HTR-8/SVneo (cell line): ENCODE results near the gene NAA80.
"Not testable (repeated sequence)": the region's sequence is repeated elsewhere in the genome, so short reads cannot be mapped to it uniquely, and the experiment has no call there.

Experiments used
- DNase-seq: peaks from one replicate; pipeline ENCODE4 v3.0.0; 2011; ENCODE audit warnings: low spot score, mixed read lengths; ENCODE audit not compliant: insufficient read length
- FAIRE-seq: peaks from 2 replicates; lab custom pipeline; 2011; peaks lifted over from hg19 to GRCh38; lab: Jason Lieb, UNC

NAA80 gene

DNA sequence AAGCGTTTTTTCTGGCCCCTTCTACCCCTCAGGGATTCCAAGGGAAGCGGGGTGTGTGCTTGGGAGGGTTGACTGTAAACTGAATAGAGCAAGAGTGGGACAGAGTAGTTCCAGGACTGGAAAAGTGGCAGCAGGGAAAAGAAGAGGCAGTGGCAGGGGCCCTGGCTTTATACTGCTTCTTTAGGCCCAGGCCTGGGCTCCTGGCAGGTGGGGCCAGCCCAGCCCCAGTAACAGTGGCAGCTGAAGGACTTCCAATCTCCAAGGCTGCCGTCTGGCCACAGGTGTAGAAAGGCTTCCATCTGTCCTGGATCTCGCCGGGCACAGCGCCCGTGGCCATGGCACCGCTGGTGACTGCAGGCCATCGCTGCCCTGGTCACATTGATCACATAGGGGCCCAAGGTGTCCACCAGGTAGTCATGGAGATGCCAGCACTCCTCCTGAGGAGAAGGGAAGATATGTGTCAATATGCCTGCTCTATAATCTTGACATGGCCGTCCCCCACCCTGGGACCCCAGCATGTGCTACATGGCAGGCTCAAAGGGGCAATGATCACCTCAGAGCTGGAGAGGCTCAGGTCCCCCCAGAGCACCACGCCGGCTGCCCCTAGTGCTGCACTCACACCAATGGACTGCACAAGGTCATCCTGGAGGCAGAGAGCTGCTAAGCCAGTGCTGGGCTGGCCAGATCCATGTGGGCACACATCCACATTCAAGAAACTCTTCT is 6.0 kb downstream of the NAA80 start:
- FAIRE-seq (peak; percentile 60), DNase-seq (no peak)

DNA sequence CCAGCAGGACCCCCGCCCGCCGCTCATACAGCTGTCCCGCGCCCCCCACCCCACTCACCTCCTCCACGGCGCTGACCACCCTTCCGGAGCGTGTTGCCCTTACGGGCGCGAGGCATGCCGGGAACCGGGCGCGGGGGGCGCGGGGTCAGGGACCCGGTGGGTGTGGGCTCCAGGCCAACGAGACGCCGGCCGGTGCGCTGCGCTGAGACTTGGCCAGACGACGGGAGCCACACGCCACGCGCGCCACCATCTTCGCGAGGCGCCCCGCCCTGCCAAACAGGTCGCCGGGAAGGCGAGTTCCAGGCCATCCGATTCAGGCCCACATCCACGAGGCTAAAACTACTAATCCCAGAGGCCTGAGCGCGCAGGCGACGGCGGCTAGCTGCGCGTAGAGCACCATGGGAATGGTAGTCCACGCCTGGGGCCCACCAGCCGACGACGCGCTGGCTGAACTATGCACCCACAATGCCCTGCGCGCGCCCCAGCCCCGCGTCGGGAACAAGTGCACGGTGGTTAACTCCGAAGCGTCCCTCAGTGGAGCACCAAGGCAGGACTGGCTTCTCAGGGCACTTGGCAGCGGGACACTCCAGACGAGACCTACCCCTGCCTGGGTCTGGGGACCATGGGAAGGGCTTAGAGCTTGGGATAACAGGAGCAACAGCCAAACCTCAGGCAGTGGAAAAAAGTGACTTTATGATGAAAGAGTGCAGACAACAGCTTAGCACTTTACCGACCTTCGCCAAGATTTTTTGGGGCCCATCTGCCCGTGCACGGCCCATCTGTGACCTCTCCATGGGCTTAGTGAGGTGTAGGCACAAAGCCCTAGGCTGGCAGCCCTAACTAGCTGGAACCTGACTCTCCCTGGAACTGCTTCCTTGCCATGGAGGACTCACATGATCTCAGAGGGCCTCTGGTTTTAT is 6.8 kb downstream of the NAA80 start, which contains the start of gene IFRD2:
Gene IFRD2 (minus strand): TSS at position 271 of the 920 bp plus-strand sequence. CDS start 155 bp downstream, at position 116.
- peak; percentile 96 for DNase-seq
- FAIRE-seq = peak; percentile 100

DNA sequence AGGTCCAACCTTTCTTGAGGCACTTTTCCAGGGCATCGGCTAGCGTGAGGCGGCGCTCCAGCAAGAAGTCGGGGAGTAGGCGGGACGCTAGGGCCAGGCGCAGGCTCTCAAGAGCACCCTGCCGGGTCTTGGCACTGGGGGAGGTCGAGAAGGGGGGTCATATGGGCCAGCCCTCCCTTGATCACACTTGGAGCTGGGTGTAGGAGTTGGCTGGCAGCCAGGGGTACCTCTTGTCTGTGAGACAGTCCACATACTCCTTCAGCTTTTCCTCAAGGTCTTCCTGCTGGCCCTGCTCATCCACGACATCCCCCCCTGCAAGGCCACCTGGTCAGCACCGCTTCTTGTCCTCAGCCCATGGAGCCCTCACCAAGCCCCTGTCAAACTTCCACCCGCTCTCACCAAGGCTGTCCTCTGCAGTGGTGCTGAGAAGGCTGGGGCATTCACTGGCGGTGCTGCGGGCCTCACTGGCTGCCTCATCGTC is 9.0 kb downstream of the NAA80 start:
- FAIRE-seq (no peak), DNase-seq (no peak)

DNA sequence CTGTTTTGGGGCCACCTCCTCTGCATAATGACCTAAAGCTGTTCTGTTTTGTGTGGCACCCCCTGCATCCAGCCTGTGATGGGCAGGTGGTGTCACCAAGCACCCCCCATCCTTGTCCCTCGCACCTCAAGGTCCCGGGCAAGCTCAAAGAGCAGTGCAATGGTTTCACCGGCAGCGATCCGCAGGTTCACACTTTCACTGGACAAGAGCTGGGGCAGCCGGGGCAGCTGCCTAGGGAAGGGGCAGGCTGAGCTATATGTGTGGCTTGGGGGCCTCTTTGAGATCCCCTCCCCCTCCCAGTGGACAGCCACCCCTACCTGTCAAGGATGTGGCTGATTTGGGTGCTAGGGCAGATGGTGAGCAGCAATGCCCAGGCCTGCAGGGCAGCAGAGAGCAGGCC is 10.1 kb downstream of the NAA80 start:
- FAIRE-seq = no peak
- no peak for DNase-seq

DNA sequence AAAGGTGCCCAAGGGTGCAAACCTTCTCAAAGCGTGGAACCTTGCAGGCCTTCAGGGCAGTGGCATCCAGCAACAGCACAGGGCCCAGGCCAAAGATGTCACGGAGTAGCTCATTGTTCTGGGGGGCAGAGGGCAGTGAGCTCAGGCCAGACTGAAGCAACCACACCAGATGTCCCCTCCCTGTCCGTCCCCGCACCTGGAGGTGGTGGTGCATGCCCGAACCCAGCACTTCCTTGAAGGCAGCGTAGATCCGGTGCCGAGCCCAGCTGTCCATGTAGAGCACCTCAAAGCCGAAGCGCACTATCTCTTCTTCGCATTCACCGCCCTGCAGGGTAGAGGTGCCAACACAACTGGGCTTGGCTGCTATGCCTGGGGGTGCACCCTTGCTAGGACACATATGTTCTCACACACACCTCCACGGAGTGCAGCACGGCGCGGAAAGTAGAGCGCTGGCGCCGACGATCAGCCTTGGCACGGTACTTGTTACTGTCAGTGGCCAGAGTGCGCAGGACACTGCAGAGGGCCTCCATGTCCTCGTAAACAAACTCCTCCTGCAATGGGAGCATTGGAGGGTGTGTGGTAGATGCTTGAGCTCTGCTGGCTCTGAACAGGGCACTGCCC is 10.7 kb downstream of the NAA80 start:
- FAIRE-seq = peak; percentile 33

DNA sequence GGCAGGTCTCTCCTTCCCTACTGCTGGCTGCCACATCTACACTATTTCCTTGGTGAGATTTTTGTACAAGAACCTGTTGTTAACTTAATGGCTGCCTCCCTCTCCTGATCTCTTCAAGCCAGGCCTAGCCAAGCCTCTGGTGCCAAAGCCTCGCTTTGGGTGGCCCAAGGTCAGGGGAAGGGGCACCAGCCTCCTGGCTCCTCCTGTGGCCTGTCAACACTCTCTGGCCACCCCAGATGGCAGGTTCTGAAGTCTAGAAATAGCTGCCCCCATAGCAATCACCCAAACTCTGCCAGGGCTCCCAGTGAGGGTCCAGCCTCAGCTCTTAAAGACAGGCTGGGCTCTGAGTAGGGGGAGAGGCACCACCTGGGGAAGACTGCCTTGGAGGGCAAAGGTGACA is 11.9 kb downstream of the NAA80 start:
- FAIRE-seq (no peak), DNase-seq (no peak)

More for the DNA sequence above, 10.7 kb downstream of the NAA80 start:
- no peak for DNase-seq

DNA sequence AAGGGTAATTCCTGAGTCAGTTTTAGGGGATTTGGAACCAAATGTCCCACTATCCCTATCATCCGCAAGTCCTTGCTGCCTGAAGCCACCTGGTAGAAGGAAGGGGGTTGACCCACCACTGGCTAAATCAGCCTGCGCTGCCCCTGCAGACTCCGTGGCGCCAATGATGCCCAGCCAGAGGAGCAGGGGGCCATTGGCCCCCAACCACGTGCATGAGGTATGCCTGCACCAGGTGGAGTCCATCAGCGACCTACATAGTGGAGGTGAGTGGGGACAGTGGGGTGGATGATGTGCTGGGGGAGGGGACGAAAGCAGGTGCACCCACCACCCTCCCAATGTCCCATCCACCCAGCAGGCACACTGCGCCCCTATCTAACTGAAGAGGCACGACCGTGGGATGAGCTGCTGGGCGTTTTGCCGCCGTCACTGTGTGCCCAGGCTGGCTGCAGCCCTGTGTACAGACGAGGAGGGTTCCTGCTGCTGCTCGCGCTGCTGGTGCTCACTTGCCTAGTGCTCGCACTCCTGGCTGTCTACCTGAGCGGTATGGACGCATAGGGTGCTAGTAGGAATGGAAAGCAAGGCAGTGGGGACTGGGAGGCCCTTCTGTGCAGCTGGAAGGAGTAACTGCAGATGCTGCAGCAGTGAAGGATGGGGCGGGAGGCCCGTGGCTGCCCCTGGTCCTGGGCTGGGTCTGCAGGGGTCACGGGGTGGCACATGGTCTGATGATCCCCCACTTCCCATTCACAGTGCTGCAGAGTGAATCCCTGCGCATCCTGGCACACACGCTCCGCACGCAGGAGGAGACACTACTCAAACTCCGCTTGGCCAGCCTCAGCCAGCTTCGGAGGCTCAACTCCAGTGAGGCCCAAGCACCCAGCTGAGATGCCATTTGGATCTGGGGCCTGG is 12.6 kb downstream of the NAA80 start:
- FAIRE-seq = no peak

DNA sequence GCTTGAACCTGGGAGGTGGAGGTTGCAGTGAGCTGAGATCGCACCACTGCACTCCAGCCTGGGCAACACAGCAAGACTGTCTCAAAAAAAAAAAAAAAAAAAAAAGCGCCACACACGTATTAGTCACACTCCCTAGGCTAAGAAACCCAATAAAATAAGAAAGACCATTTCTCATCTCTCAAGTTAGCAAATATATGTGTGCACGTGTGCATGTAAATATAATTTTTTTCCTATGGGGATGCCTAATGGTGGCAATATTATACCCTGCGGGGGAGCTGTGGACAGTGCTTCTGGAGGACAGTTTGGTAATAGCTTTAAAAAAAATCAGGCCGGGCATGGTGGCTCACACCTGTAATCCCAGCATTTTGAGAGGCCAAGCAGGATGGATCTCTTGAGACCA is 15.1 kb downstream of the NAA80 start:
- DNase-seq, FAIRE-seq: not testable (repeated sequence)

More for the DNA sequence above, 12.6 kb downstream of the NAA80 start:
- DNase-seq = no peak

DNA sequence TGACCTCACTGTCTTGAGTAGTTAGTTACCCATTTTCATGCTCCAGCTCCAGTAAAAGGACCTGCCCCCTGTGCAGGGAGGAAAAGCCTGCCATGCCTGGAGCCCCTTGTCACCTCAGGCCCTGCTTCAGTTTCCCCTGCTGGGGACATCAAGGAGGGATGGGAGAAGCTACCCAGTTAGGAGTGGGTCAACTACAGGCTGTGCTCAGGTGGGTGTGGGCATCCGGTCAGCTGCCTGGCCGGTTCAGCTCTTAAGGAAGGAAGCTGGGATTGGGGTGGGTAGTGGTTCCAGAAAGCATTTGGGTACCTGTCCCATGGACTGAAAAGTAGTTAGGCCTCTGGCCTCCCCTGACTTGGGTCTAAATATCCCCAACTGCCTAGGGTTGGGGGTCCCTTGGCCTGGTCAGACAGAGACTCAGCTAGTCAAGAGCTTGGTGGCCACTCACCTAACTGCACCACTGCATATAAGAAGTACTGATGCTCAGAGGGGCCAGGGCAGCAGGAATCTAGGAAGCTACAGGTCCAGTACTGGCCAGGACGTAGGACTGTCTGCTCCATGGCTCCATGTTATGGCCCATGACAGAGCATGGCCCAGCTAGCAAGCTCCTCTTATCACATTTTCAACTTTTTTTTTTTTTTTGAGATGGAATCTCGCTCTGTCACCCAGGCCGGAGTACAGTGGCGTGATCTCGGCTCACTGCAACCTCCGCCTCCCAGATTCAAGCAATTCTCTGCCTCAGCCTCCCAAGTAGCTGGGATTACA is 19.8 kb downstream of the NAA80 start:
- no peak for DNase-seq
- FAIRE-seq = no peak

DNA sequence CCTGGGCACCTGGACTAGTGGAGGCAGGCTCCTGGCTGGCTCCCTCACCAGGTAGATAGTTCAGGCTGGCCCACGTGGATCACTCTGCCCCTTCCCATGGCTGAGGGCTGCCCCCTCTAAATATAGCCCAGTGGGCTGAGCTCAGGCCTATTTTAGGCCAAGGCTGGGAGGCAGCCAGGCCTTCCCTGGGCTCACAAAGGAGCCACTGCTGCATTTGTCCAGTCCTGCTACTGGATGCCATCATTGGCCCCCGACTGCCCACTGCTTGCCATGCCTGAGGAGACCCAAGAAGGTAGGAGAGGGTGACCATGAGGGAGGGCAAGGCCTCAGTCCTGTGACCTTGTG is 20.4 kb downstream of the NAA80 start, which contains the start of gene LSMEM2:
Gene LSMEM2 (plus strand): TSS at position 208 of the 345 bp plus-strand sequence. CDS start 27 bp downstream, at position 235.
- DNase-seq (no peak), FAIRE-seq (no peak)

DNA sequence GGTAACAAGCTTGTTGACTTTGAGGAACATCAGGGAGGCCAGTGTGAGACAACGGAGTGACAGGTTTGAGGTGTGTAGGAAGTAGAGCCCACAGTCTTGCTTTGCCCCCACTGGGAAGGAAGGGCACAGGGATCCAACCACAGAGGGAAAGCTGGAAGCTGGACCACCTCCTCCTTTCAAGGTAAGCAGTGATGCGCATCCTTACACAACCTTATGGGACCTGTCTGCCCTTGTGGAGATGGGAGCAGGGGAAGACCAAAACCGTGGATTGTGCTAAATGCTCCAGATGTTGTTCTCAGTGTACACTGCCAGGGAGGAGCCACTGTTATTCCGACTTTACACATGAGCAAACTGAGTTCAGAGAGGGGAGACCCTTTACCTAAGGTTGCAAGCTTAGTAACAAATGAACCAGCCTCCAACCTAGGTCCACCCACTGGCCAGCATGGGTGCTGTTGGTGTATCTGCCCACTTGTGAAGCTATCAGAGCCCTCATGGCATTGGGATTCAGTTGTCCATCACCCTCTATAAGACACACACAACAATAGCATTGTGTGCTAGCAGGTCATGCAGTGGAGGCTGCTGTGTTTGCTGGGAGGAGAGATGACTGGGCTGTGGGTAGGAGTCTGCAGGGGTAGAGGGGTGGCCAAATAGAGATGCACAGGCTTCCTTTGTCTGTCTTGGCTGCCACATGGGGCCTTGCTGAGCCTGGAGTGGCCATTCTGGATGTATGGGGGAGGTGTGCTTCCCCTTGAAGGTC is 20.9 kb downstream of the NAA80 start:
- FAIRE-seq = peak; percentile 70

DNA sequence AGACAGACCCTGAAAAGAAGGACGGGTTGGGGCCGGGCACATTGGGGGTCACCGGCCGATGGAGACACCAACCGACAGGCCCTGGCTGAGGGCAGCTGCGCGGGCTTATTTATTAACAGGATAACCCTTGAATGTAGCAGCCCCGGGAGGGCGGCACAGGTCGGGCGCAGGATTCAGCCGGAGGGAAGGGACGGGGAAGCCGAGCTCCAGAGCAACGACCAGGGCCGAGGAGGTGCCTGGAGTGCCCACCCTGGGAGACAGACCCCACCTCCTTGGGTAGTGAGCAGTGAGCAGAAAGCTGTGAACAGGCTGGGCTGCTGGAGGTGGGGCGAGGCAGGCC is 22.5 kb downstream of the NAA80 start:
- FAIRE-seq (no peak), DNase-seq (no peak)

More for the DNA sequence above, 20.9 kb downstream of the NAA80 start:
- no peak for DNase-seq

DNA sequence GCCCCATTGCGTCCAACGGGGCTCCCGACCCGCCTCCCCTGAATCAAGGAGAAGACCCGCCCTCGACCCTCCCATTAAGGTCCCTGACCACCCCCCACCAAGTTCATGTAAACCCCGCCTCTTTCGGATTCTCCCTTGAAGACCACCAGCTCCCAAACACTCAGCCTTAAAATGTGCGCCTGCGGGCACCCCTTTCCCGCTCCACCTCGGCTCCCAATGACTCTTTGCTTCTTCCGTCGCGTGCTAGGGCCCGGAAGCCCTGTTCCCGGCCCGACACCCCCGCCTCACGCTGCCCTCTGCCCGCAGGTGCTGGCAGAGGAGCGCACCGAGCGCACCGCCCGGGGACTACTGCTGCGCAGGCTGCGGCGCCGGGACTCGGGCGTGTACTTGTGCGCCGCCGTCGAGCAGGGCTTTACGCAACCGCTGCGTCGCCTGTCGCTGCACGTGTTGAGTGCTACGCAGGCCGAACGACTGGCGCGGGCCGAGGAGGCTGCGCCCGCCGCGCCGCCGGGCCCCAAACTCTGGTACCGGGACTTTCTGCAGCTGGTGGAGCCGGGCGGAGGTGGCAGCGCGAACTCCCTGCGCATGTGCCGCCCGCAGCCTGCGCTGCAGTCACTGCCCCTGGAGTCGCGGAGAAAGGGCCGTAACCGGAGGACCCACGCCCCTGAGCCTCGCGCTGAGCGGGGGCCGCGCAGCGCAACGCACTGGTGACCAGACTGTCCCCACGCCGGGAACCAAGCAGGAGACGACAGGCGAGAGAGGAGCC is 23.0 kb downstream of the NAA80 start:
- DNase-seq = no peak
- no peak for FAIRE-seq

DNA sequence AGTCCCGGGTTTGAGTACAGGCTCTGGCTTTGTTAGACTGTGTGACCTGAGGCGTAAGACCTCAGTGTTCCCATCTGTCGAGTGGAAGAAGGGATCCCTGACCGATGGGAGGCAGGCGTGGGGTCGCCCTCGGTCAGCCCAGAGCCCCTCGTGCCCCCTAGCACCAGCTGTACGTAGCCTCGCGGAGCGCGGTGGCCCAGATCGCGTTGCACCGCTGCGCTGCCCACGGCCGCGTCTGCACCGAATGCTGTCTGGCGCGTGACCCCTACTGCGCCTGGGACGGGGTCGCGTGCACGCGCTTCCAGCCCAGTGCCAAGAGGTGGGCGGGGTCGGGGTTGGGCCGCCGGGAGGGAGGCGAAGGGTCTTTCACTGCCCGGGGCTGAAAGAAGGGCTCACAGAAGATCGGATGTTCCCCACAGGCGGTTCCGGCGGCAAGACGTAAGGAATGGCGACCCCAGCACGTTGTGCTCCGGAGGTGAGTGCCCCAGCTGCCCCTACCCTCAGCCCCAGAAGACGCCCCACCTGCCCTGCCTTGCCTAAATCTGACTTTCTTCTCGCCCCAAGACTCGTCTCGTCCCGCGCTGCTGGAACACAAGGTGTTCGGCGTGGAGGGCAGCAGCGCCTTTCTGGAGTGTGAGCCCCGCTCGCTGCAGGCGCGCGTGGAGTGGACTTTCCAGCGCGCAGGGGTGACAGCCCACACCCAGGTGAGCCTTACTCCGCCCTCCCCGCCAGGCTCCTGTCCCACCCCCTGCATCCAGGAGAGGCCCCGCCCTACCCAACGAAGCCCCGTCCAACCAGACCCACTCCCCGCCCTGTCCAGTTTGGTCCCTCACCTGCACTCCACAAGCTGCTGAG is 23.8 kb downstream of the NAA80 start:
- DNase-seq (no peak), FAIRE-seq (no peak)

DNA sequence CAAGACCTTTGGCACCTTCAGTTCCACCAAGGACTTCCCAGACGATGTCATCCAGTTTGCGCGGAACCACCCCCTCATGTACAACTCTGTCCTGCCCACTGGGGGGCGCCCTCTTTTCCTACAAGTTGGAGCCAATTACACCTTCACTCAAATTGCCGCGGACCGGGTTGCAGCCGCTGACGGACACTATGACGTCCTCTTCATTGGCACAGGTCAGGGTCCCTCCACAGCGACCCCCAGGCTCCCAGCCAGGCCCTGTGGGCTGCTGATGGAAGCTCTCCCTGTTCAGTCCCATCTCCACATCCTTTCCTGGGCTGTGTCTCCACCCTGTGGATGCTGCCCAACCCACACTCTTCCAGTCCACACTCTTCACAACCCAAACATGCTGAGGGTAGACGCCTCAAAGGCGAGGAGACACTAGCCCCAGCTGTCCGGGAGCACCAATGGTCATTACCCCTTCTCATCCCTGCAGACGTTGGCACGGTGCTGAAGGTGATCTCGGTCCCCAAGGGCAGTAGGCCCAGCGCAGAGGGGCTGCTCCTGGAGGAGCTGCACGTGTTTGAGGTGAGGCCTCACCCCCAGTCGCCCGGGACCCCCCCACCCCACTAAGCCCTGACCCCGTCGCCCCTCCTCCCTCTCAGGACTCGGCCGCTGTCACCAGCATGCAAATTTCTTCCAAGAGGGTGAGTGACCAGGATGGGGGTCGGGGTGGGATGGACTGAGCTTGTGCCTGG is 24.7 kb downstream of the NAA80 start:
- DNase-seq = peak; percentile 50
- peak; percentile 40 for FAIRE-seq

DNA sequence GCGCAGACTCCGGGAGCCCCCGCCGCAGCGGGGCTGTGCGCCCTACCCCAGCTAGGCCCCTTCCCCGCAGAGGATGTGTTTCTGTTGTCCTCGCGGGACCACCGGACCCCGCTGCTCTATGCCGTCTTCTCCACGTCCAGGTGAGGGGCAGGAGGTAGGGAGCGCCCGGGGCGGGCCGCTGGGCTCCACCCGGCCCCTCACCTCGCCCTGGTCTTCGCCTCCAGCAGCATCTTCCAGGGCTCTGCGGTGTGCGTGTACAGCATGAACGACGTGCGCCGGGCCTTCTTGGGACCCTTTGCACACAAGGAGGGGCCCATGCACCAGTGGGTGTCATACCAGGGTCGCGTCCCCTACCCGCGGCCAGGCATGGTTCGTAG is 25.5 kb downstream of the NAA80 start:
- DNase-seq = no peak
- no peak for FAIRE-seq
